HG03135 (cell line): ENCODE results near the gene MMP21.

Experiments used
- ATAC-seq: cut with Tn5 transposase; IDR thresholded peaks from one replicate; pipeline ENCODE4 v1.9.1; 2021; ENCODE audit warnings: mild to moderate bottlenecking, moderate library complexity; ENCODE audit not compliant: unreplicated experiment

The MMP21 gene

GRCh38 chr10:125775491-125776106 lies at the start of gene MMP21:
Gene MMP21, minus strand, starts transcription at chr10:125775821. Its CDS starts 0 bp downstream, at chr10:125775821.
- no peak for ATAC-seq

GRCh38 chr10:125824736-125825135 lies 49.1 kb upstream of the MMP21 start:
- no peak for ATAC-seq

- peak; percentile 4 for ATAC-seq
Observed at GRCh38 chr10:125823663-125824251, 48.1 kb upstream of the MMP21 start.

GRCh38 chr10:125822878-125823662 lies 47.4 kb upstream of the MMP21 start, which contains the start of the genes BCCIP and UROS:
Gene BCCIP, plus strand, starts transcription at chr10:125823546. Its CDS starts 12 bp downstream, at chr10:125823558.
Gene UROS, minus strand, starts transcription at chr10:125823258. Its CDS starts 6,759 bp downstream, at chr10:125816499.
- ATAC-seq: peak; percentile 74

- ATAC-seq: peak; percentile 54
Observed at GRCh38 chr10:125820701-125821100, 45.1 kb upstream of the MMP21 start.

- ATAC-seq: no peak
Observed at GRCh38 chr10:125817337-125817946, 41.8 kb upstream of the MMP21 start.

GRCh38 chr10:125816548-125816947 lies 40.9 kb upstream of the MMP21 start:
- ATAC-seq: no peak

GRCh38 chr10:125815764-125816163 lies 40.1 kb upstream of the MMP21 start:
- ATAC-seq: no peak

GRCh38 chr10:125812128-125812750 lies 36.6 kb upstream of the MMP21 start:
- ATAC-seq: no peak

- ATAC-seq: no peak
Observed at GRCh38 chr10:125811251-125811650, 35.6 kb upstream of the MMP21 start.

GRCh38 chr10:125808047-125808446 lies 32.4 kb upstream of the MMP21 start:
- ATAC-seq: no peak

- ATAC-seq: no peak
Observed at GRCh38 chr10:125802739-125803138, 27.1 kb upstream of the MMP21 start.

- no peak for ATAC-seq
Observed at GRCh38 chr10:125802131-125802530, 26.5 kb upstream of the MMP21 start.

- ATAC-seq: no peak
Observed at GRCh38 chr10:125801574-125801973, 26.0 kb upstream of the MMP21 start.

- no peak for ATAC-seq
Observed at GRCh38 chr10:125799451-125800182, 24.0 kb upstream of the MMP21 start.

- ATAC-seq: no peak
Observed at GRCh38 chr10:125797994-125798662, 22.5 kb upstream of the MMP21 start.

- no peak for ATAC-seq
Observed at GRCh38 chr10:125797424-125797823, 21.8 kb upstream of the MMP21 start.

- no peak for ATAC-seq
Observed at GRCh38 chr10:125795637-125796190, 20.1 kb upstream of the MMP21 start.

GRCh38 chr10:125795128-125795527 lies 19.5 kb upstream of the MMP21 start:
- ATAC-seq: no peak
